SK-N-SH treated with all-trans-retinoic acid at 6 μM for 48 hours (cell line): ENCODE results near the gene CFAP97D1.

Source experiments
- ATAC-seq: fragments of 200-7000 bp; cut with Tn5 transposase; 3 replicates; pipeline ENCODE4 v1.9.1; 2020; ENCODE audit warnings: mild to moderate bottlenecking, moderate library complexity
- CREB5 ChIP-seq: fragments of 250-450 bp; sonication (Bioruptor Pico); IDR thresholded peaks from 2 replicates; pipeline ENCODE4 v1.5.1; 2020; ENCODE audit warnings: low read depth, mild to moderate bottlenecking, moderate library complexity
- CSDC2 ChIP-seq: fragments of 250-450 bp; sonication (Bioruptor Pico); IDR thresholded peaks from 2 replicates; pipeline ENCODE4 v1.5.0; 2020; ENCODE audit warnings: mild to moderate bottlenecking, moderate library complexity
- CSRNP3 ChIP-seq: fragments of 250-450 bp; sonication (Bioruptor Pico); IDR thresholded peaks from 2 replicates; pipeline ENCODE4 v1.5.1; 2021; ENCODE audit warnings: mild to moderate bottlenecking, moderate library complexity
- ESRRG ChIP-seq: fragments of 250-450 bp; sonication (Bioruptor Pico); IDR thresholded peaks from 2 replicates; pipeline ENCODE4 v1.6.1; 2021; ENCODE audit warnings: mild to moderate bottlenecking
- GLIS3 ChIP-seq: fragments of 250-450 bp; sonication (Bioruptor Pico); IDR thresholded peaks from 2 replicates; pipeline ENCODE4 v1.5.0; 2020; ENCODE audit warnings: mild to moderate bottlenecking, moderate library complexity
- ISL1 ChIP-seq: fragments of 250-450 bp; sonication (Bioruptor Pico); IDR thresholded peaks from 2 replicates; pipeline ENCODE4 v2.1.2; 2022; ENCODE audit warnings: mild to moderate bottlenecking, moderate library complexity
- OSR1 ChIP-seq: fragments of 250-450 bp; sonication (Bioruptor Pico); IDR thresholded peaks from 2 replicates; pipeline ENCODE4 v1.8.0; 2022; ENCODE audit warnings: moderate library complexity, mild to moderate bottlenecking, inconsistent platforms
- PATZ1 ChIP-seq: fragments of 250-450 bp; sonication (Bioruptor Pico); IDR thresholded peaks from 2 replicates; pipeline ENCODE4 v1.8.0; 2020; ENCODE audit warnings: mild to moderate bottlenecking, moderate library complexity, borderline replicate concordance
- POU6F1 ChIP-seq: fragments of 250-450 bp; sonication (Bioruptor Pico); IDR thresholded peaks from 2 replicates; pipeline ENCODE4 v1.8.0; 2021; ENCODE audit warnings: low read depth, mild to moderate bottlenecking, moderate library complexity, borderline replicate concordance
- PPARA ChIP-seq: fragments of 250-450 bp; sonication (Bioruptor Pico); IDR thresholded peaks from 2 replicates; pipeline ENCODE4 v1.5.0; 2020; ENCODE audit warnings: mild to moderate bottlenecking, borderline replicate concordance
- RARB ChIP-seq: fragments of 250-450 bp; sonication (Bioruptor Pico); IDR thresholded peaks from 2 replicates; pipeline ENCODE4 v1.8.0; 2021; ENCODE audit warnings: mild to moderate bottlenecking, moderate library complexity
- SNAI2 ChIP-seq: fragments of 250-450 bp; sonication (Bioruptor Pico); IDR thresholded peaks from 2 replicates; pipeline ENCODE4 v1.5.0; 2020; ENCODE audit warnings: mild to moderate bottlenecking, moderate library complexity
- TOX ChIP-seq: fragments of 250-450 bp; sonication (Bioruptor Pico); IDR thresholded peaks from 2 replicates; pipeline ENCODE4 v1.8.0; 2021; ENCODE audit warnings: mild to moderate bottlenecking, moderate library complexity, borderline replicate concordance
- TSHZ2 ChIP-seq: fragments of 250-450 bp; sonication (Bioruptor Pico); IDR thresholded peaks from 2 replicates; pipeline ENCODE4 v1.5.0; 2020; ENCODE audit warnings: mild to moderate bottlenecking, moderate library complexity
- ZC3H10 ChIP-seq: fragments of 250-450 bp; sonication (Bioruptor Pico); IDR thresholded peaks from 2 replicates; pipeline ENCODE4 v1.5.1; 2021; ENCODE audit warnings: mild to moderate bottlenecking, moderate library complexity
- ZFP3 ChIP-seq: fragments of 250-450 bp; sonication (Bioruptor Pico); IDR thresholded peaks from 2 replicates; pipeline ENCODE4 v1.5.0; 2020; ENCODE audit warnings: mild to moderate bottlenecking, moderate library complexity
- ZFP30 ChIP-seq: fragments of 450-650 bp; formaldehyde crosslinking; IDR thresholded peaks from 2 replicates; pipeline ENCODE4 v1.5.0; 2022; ENCODE audit warnings: mild to moderate bottlenecking, moderate library complexity
- ZNF70 ChIP-seq: fragments of 450-650 bp; formaldehyde crosslinking; IDR thresholded peaks from 2 replicates; pipeline ENCODE4 v1.5.0; 2020; ENCODE audit warnings: mild to moderate bottlenecking, moderate library complexity
- ZNF8 ChIP-seq: fragments of 450-650 bp; formaldehyde crosslinking; IDR thresholded peaks from 2 replicates; pipeline ENCODE4 v1.5.0; 2020; ENCODE audit warnings: mild to moderate bottlenecking, moderate library complexity

Gene CFAP97D1

GRCh38 chr17:43803758-43804157 is 23.5 kb downstream of the CFAP97D1 start:
- no peak for ATAC-seq
- no peak for TF ChIP-seq SNAI2 (CRISPR knock-in tag)
- TF ChIP-seq CSDC2 (CRISPR knock-in tag): no peak

GRCh38 chr17:43805117-43805516 is 24.9 kb downstream of the CFAP97D1 start:
- no peak for ATAC-seq
- no peak for TF ChIP-seq ISL1
- no peak for TF ChIP-seq GLIS3 (CRISPR knock-in tag)
- TF ChIP-seq RARB (CRISPR knock-in tag): no peak
- TF ChIP-seq POU6F1 (CRISPR knock-in tag): no peak
- TF ChIP-seq PPARA (CRISPR knock-in tag): no peak

GRCh38 chr17:43808076-43808475 is 27.8 kb downstream of the CFAP97D1 start:
- no peak for ATAC-seq
- no peak for TF ChIP-seq PATZ1 (CRISPR knock-in tag)
- no peak for TF ChIP-seq ZFP3 (CRISPR knock-in tag)
- TF ChIP-seq ESRRG (CRISPR knock-in tag): no peak
- TF ChIP-seq CREB5 (CRISPR knock-in tag): no peak
- no peak for TF ChIP-seq ISL1
- no peak for TF ChIP-seq ZFP30 (CRISPR knock-in tag)
- TF ChIP-seq ZNF8 (CRISPR knock-in tag): no peak
- no peak for TF ChIP-seq GLIS3 (CRISPR knock-in tag)
- no peak for TF ChIP-seq ZC3H10 (CRISPR knock-in tag)
- TF ChIP-seq ZNF70 (CRISPR knock-in tag): no peak
- TF ChIP-seq OSR1 (CRISPR knock-in tag): no peak
- no peak for TF ChIP-seq TOX (CRISPR knock-in tag)
- no peak for TF ChIP-seq CSRNP3
- no peak for TF ChIP-seq SNAI2 (CRISPR knock-in tag)
- TF ChIP-seq, all 23 proteins: peak for 0

GRCh38 chr17:43809121-43809520 is 28.9 kb downstream of the CFAP97D1 start:
- ATAC-seq: no peak
- TF ChIP-seq RARB (CRISPR knock-in tag) (no peak), SNAI2 (CRISPR knock-in tag) (no peak), ESRRG (CRISPR knock-in tag) (no peak), PPARA (CRISPR knock-in tag) (no peak), CREB5 (CRISPR knock-in tag) (no peak), ISL1 (no peak), CSDC2 (CRISPR knock-in tag) (no peak), TOX (CRISPR knock-in tag) (no peak), ZNF70 (CRISPR knock-in tag) (no peak), TSHZ2 (CRISPR knock-in tag) (no peak), PATZ1 (CRISPR knock-in tag) (no peak)
